IMR-90 (cell line): Measurements from ENCODE around the gene CNTN4. TPM values are rescaled to one million over a fixed set of nuclear protein-coding genes. Genes with fewer than 3 reads are reported as not detected.

ENCODE experiments used
- ATAC-seq: fragments of 200-7000 bp; cut with Tn5 transposase; 2 replicates; pipeline ENCODE4 v1.9.1; 2020; ENCODE audit warnings: low read depth, mild to moderate bottlenecking, moderate library complexity
- BruUV-seq: library from RNA; stranded (reverse); fragments of 400-500 nt; replicated peaks from 2 replicates; lab custom pipeline; 2021; lab: Mats Ljungman, UMichigan
- CTCF ChIA-PET: fragments of 300-600 bp; formaldehyde crosslinking; extraction: SDS; loops from one replicate; lab custom pipeline; 2021; ENCODE audit warnings: antibody characterized with exemption; lab: Yijun Ruan, JAX
- POLR2A ChIA-PET: fragments of 300-600 bp; sonication (Branson Sonifier 250); formaldehyde crosslinking; loops from one replicate; lab custom pipeline; 2022; ENCODE audit warnings: antibody characterized with exemption; ENCODE audit not compliant: unreplicated experiment; lab: Charles Lee
- DNase-seq: peaks from one replicate; pipeline ENCODE4 v3.0.0; 2013
- H2AFZ ChIP-seq: replicated peaks from 2 replicates; pipeline ENCODE3; 2013; ENCODE audit warnings: low read length, mild to moderate bottlenecking; ENCODE audit not compliant: poor library complexity
- H2AK5ac ChIP-seq: 2 replicates; pipeline ENCODE4 v1.6.1; 2013; ENCODE audit warnings: low read depth, low read length, inconsistent platforms
- H2AK9ac ChIP-seq: replicated peaks from 2 replicates; pipeline ENCODE3; 2013; ENCODE audit warnings: mild to moderate bottlenecking, low read depth, low read length, moderate library complexity; ENCODE audit not compliant: poor library complexity
- H2BK120ac ChIP-seq: 2 replicates; pipeline ENCODE4 v1.6.1; 2013; ENCODE audit warnings: low read depth, low read length, inconsistent platforms
- H2BK15ac ChIP-seq: 3 replicates; pipeline ENCODE4 v1.6.1; 2013; ENCODE audit warnings: low read depth, low read length, inconsistent platforms
- H2BK20ac ChIP-seq: 2 replicates; pipeline ENCODE4 v1.6.1; 2013; ENCODE audit warnings: low read depth, mild to moderate bottlenecking, inconsistent platforms, low read length, moderate library complexity
- H2BK5ac ChIP-seq: 2 replicates; pipeline ENCODE4 v1.6.1; 2013; ENCODE audit warnings: mild to moderate bottlenecking, low read depth, low read length, inconsistent platforms; ENCODE audit not compliant: poor library complexity, severe bottlenecking
- H3K14ac ChIP-seq: replicated peaks from 2 replicates; pipeline ENCODE4 v1.6.1; 2013; ENCODE audit warnings: low read depth, low read length, inconsistent platforms
- H3K18ac ChIP-seq: 2 replicates; pipeline ENCODE4 v1.6.1; 2013; ENCODE audit warnings: low read depth, low read length, control low read depth
- H3K23ac ChIP-seq: 2 replicates; pipeline ENCODE4 v1.6.1; 2013; ENCODE audit warnings: low read depth, low read length, inconsistent platforms
- H3K27ac ChIP-seq: 2 replicates; pipeline ENCODE4 v1.5.1; 2013; ENCODE audit warnings: mild to moderate bottlenecking, control low read depth, low read length; ENCODE audit not compliant: insufficient read depth
- H3K27me3 ChIP-seq: 2 replicates; pipeline ENCODE4 v1.6.1; 2013; ENCODE audit warnings: low read length; ENCODE audit not compliant: control insufficient read depth, insufficient read depth
- H3K36me3 ChIP-seq: 2 replicates; pipeline ENCODE4 v1.6.1; 2013; ENCODE audit warnings: low read length, mixed read lengths; ENCODE audit not compliant: control insufficient read depth, insufficient read depth
- H3K4ac ChIP-seq: 2 replicates; pipeline ENCODE4 v1.6.1; 2013; ENCODE audit warnings: low read depth, low read length, inconsistent platforms
- H3K4me1 ChIP-seq: 2 replicates; pipeline ENCODE4 v1.6.1; 2013; ENCODE audit warnings: low read length, mixed read lengths; ENCODE audit not compliant: control insufficient read depth, insufficient read depth
- H3K4me2 ChIP-seq: 2 replicates; pipeline ENCODE4 v1.6.1; 2013; ENCODE audit warnings: low read depth, mild to moderate bottlenecking, control low read depth, low read length, moderate library complexity
- H3K4me3 ChIP-seq: 2 replicates; pipeline ENCODE4 v1.5.1; 2013; ENCODE audit warnings: low read depth, mild to moderate bottlenecking, control low read depth, low read length, moderate library complexity; ENCODE audit not compliant: insufficient read depth
- H3K56ac ChIP-seq: 2 replicates; pipeline ENCODE4 v1.6.1; 2013; ENCODE audit warnings: low read length, inconsistent platforms; ENCODE audit not compliant: insufficient read depth; ENCODE audit errors: extremely low read depth
- H3K79me1 ChIP-seq, 2 experiments: 2 replicates each; pipeline ENCODE4 v1.6.1; 2013; ENCODE audit warnings: low read length in 2 of 2, inconsistent platforms in 1 of 2, low read depth in 1 of 2
- H3K9ac ChIP-seq: 2 replicates; pipeline ENCODE4 v1.6.1; 2013; ENCODE audit warnings: low read depth, low read length, control low read depth
- H3K9me1 ChIP-seq: 2 replicates; pipeline ENCODE4 v1.6.1; 2013; ENCODE audit warnings: low read length, inconsistent platforms; ENCODE audit not compliant: insufficient read depth
- H3K9me3 ChIP-seq: 2 replicates; pipeline ENCODE4 v1.6.1; 2013; ENCODE audit warnings: low read length; ENCODE audit not compliant: control insufficient read depth, insufficient read depth
- H4K20me1 ChIP-seq: 2 replicates; pipeline ENCODE4 v1.6.1; 2013; ENCODE audit warnings: low read length, inconsistent platforms; ENCODE audit not compliant: insufficient read depth
- H4K5ac ChIP-seq: 2 replicates; pipeline ENCODE4 v1.6.1; 2013; ENCODE audit warnings: mild to moderate bottlenecking, low read depth, low read length, control low read depth
- H4K8ac ChIP-seq, 2 experiments: 2 replicates each; pipeline ENCODE4 v1.6.1; 2013; ENCODE audit warnings: low read depth in 2 of 2, low read length in 2 of 2, control low read depth in 1 of 2, inconsistent platforms in 1 of 2
- H4K91ac ChIP-seq: 2 replicates; pipeline ENCODE4 v1.6.1; 2013; ENCODE audit warnings: low read depth, low read length, inconsistent platforms; ENCODE audit not compliant: insufficient read depth
- MAFK ChIP-seq: IDR thresholded peaks from 2 replicates; pipeline ENCODE4 v1.6.1; 2012; ENCODE audit warnings: low read depth, low read length, improper control_type of control experiment
- MXI1 ChIP-seq: IDR thresholded peaks from 2 replicates; pipeline ENCODE4 v1.6.1; 2012; ENCODE audit warnings: low read depth, mild to moderate bottlenecking, low read length, moderate library complexity, borderline replicate concordance
- RAD21 ChIP-seq: IDR thresholded peaks from 2 replicates; pipeline ENCODE4 v1.6.1; 2012; ENCODE audit warnings: low read length, improper control_type of control experiment
- SMC3 ChIP-seq: fragments of 150-350 bp; IDR thresholded peaks from 2 replicates; pipeline ENCODE4 v1.6.1; 2016; ENCODE audit warnings: low read depth, mild to moderate bottlenecking, antibody characterized with exemption, low read length, moderate library complexity
- USF2 ChIP-seq: fragments of 150-350 bp; IDR thresholded peaks from 2 replicates; pipeline ENCODE4 v1.6.1; 2017; ENCODE audit warnings: mild to moderate bottlenecking, antibody characterized with exemption, low read length, low read depth
- WGBS, 2 experiments: methylation state at CpG; one replicate each; pipeline versions ENCODE4 v1.1.5 to v1.1.7; 2013; ENCODE audit warnings: missing lambda C conversion rate in 2 of 2; ENCODE audit not compliant: insufficient read length in 1 of 2; ENCODE audit errors: extremely low coverage in 2 of 2; 5-methylcytosine and 5-hydroxymethylcytosine counted together
- dilution Hi-C: fragments of 300-500 bp; cut with HindIII; formaldehyde crosslinking; loops from one replicate; pipeline ENCODE4 v1.14.3; 2018; ENCODE audit warnings: low sequenced_read_pairs; ENCODE audit not compliant: unreplicated experiment
- in situ Hi-C: fragments of 300-500 bp; cut with MboI; formaldehyde crosslinking; loops from 3 replicates; pipeline ENCODE4 v1.14.3; 2019; ENCODE audit warnings: low sequenced_read_pairs, inconsistent platforms, mixed read lengths
- intact Hi-C: fragments of 100-400 bp; cut with micrococcal nuclease; formaldehyde crosslinking; loops from 2 replicates; pipeline ENCODE4 v1.10.0; 2022
- polyA plus RNA-seq, 3 experiments: library from polyadenylated mRNA; depleted of rRNA; stranded (reverse); fragments of >200 nt; gene quantifications; 2 replicates each; pipeline ENCODE4 v1.2.3, GENCODE V29; 2012; ENCODE audit warnings: low replicate concordance in 1 of 3
- total RNA-seq: library from RNA; depleted of rRNA; stranded (reverse); fragments of >200 nt; gene quantifications from 2 replicates; pipeline ENCODE4 v1.2.3, GENCODE V29; 2012

The CNTN4 gene
- total and polyA plus RNA-seq, 2 of the 4 experiments (the other 2 are of a cell fraction): under 0.01 TPM; not detected in 1

- BruUV-seq: no TSS peak
- Histone ChIP-seq H4K91ac (no peak overlapping the region), H2AK9ac (no peak overlapping the region), H2AFZ (no peak overlapping the region), H3K56ac (no peak overlapping the region), H4K20me1 (no peaks in the 10 kb centered on the region), H3K79me1 (no peaks in the 10 kb centered on the region), H4K8ac (no peak overlapping the region), H3K9me1 (no peaks in the 10 kb centered on the region), H3K4me3 (no peak overlapping the region), H2BK20ac (no peak overlapping the region), H2BK15ac (no peak overlapping the region), H3K4me2 (no peak overlapping the region), H2AK5ac (no peak overlapping the region), H3K36me3 (no peaks in the 10 kb centered on the region), H3K9ac (no peak overlapping the region), H3K18ac (no peak overlapping the region), H3K14ac (no peak overlapping the region), H3K23ac (no peak overlapping the region), H3K4ac (no peak overlapping the region), H3K27me3 (no peaks in the 10 kb centered on the region), H3K9me3 (peaks cover 6% of the 10 kb centered on the region), H3K27ac (no peak overlapping the region), H2BK5ac (no peak overlapping the region), H3K4me1 (no peaks in the 10 kb centered on the region), H2BK120ac (no peak overlapping the region), H4K5ac (no peak overlapping the region)
- in situ Hi-C loops (no loop called here), intact Hi-C loops (no loop called here), dilution Hi-C loops (no loop called here)
- ChIA-PET POLR2A (no interaction called here), CTCF (interaction anchor here (0.6 kb wide), 1 partner anchor 192 kb away, joined by 3 read pairs; no protein-coding TSS in a partner anchor)
- DNase-seq: no peak
- TF ChIP-seq SMC3 (no peak), USF2 (no peak), MXI1 (no peak), RAD21 (no peak), MAFK (no peak)
- no CpG with 5 or more reads among the region's 2 CpGs for WGBS, 2 experiments
- no peak for ATAC-seq
These were observed 886.2 kb downstream of the CNTN4 start for GRCh38 chr3:2984831-2985220.
